Endothelial cell of umbilical vein (primary cell): ENCODE data around the gene KRT23.

Experiments
- CTCF ChIP-seq, 2 donors: IDR thresholded peaks; 1 replicate in 1 of 2; 2 replicates in 1 of 2; pipeline ENCODE4 v1.5.1; 2011; ENCODE audit warnings: low read length in 2 of 2, mild to moderate bottlenecking in 2 of 2, moderate library complexity in 2 of 2, control low read depth in 1 of 2, inconsistent platforms in 1 of 2, low read depth in 1 of 2; ENCODE audit not compliant: insufficient read depth in 1 of 2; ENCODE audit errors: extremely low read depth in 1 of 2
- POLR2AphosphoS5 ChIP-seq: IDR thresholded peaks from 2 replicates; pipeline ENCODE4 v1.6.1; 2012; ENCODE audit warnings: low read depth, mild to moderate bottlenecking, control low read depth, low read length, moderate library complexity; ENCODE audit not compliant: insufficient read depth

DNA sequence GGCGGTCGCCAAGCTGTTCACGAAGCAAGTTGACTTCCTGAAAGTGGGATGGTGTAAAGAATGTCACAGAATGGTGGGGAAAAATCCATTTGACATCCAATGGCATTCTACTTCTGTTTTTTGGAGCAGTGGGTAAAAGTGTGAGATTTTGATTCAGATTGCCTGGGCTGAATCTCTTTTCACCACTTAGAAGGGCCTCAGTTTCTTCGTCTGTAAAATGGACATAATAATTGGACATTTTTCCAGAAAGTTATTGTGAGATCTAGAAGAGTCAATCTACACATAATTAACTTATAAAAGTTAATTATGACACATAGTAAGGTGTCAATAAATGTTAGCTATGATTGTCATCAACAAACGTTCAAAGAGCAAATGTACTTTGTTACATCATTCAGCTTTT lies 43.7 kb upstream of the KRT23 start:
- TF ChIP-seq CTCF (IDR thresholded peaks at IDR 0.05; ENCODE audit: extremely low read depth in 1 of 2, insufficient read depth in 1 of 2, low read depth in 1 of 2, low read length in 2 of 2), result no peak
- no peak for TF ChIP-seq POLR2AphosphoS5
